ENCODE data around the gene SLC7A14.

Gene SLC7A14

DNA sequence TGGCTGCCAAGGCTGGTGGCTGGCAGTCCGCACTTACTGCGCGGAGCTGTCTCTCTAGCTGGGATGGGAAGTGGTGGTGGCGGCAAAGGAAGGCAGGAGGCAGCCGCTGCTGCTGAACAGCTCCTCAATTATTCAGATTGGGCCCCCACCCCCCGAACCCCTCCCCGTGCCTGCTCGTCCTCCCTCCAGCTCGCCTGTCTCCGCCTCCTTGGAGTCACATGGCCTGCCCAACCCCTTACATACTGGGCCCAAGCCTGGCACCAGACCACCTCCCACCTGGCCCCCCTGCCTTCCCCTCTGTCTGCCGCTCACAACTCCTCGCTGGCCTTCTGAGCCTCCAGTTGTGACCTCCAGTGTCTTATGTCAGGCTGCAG lies at the start of gene SLC7A14:
Gene SLC7A14, minus strand, starts transcription at position 139 of the 374 bp plus-strand sequence. CDS start 59,139 bp downstream, outside the sequence.
- no peak for DNase-seq

- DNase-seq, result no peak
Measured at GRCh38 chr3:170635385-170635735, 49.5 kb upstream of the SLC7A14 start.

GRCh38 chr3:170634663-170635384 lies 48.9 kb upstream of the SLC7A14 start:
- no peak for DNase-seq

DNA sequence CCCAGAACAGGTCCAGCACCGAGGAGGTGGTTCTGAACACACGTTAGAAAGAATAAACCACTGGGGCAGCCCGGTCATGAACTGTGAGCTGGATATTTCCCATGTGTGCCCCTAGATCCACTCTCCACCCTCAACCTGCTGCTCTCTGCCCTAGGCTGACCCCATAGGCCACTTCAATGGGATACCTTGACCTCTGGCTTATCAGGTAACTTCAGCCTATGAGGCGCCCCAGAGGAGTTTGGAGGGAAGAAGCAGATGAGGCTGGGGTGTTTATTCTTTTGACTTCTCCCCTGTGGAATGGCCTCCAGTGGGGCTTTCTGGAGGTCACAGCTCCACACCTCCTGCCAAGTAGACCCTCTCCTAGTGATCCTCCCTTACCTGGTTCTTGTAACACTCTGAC lies 47.7 kb upstream of the SLC7A14 start:
- no peak for DNase-seq

- no peak for DNase-seq
Measured at GRCh38 chr3:170632780-170633179, 46.9 kb upstream of the SLC7A14 start.

- DNase-seq, result no peak
Measured at GRCh38 chr3:170631755-170632488, 46.0 kb upstream of the SLC7A14 start.

- DNase-seq, result no peak
Measured at GRCh38 chr3:170623524-170623923, 37.6 kb upstream of the SLC7A14 start.

DNA sequence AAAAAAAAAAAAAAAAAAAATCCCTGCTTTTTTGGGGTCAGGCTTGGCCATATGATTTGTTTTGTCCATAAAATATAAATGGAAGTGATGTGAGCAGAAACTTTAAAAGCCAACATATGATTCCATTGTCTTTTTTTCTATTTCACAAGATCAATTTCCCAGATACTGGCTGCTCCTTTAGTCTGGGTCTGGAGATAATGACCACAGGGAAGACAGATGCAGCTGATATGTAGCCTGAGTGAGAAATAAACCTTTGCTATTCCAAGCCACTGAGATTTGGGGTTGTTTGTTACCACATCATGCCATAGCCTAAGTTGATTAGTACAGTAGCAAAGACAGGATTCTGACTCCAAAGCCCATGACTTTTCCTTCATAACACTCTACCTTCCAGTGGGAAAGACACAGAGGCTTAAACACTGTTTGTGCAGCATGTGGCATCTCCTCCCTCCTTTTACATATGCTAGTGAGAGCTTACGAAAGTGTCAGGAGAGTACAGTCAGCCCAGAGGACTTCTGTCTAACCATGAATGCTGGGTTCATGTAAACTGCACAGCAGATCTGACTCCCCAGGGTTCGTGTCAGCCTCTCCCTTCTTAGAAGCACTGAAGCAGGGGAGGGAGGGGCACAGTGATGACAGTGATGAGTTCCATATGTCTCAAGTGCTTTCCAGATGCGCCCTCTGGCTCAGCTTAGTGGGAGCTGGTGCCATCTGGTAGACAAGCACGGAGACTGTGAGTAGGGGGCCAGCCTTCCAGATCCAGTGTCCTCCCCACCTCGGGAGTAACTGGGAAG lies 36.7 kb upstream of the SLC7A14 start:
- DNase-seq, result peak; percentile 98

DNA sequence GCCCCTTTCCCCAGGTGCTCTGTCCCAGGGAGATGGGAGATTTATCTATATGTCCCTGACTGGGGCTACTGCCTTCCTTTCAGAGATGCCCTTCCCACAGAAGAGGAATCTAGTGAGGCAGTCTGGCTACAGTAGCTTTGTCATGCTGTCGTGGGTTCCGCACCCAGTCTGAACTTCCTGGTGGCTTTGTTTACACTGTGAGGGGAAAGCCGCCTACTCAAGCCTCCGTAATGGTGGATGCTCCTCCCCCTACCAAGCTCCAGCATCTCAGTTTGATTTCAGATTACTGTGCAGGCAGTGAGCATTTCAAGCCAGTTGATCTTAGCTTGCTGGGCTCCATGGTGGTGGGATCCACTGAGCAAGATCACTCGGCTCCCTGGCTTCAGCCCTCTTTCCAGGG lies 35.4 kb upstream of the SLC7A14 start:
- DNase-seq, result no peak

- peak; percentile 95 for DNase-seq
Measured at GRCh38 chr3:170614214-170614966, 28.5 kb upstream of the SLC7A14 start.

DNA sequence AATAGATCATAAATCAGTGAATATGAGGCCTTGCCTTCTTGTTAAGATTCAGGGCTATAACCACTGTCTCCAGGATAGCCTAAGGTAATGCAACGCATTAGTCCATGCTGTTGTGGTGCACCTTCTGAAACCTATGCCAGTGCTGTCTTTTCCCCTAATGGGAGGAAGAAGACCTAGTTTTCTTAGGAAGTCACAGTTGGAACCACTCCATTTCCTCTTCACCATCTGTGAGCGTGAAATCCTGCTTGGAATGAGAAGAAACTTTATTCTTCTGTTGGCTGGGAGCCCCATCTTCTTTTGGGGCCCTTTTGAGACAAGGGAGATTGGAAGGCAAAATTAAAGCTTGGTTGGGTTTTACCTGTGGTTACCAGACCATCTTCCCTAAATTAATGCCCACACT lies 25.9 kb upstream of the SLC7A14 start:
- DNase-seq, result no peak

DNA sequence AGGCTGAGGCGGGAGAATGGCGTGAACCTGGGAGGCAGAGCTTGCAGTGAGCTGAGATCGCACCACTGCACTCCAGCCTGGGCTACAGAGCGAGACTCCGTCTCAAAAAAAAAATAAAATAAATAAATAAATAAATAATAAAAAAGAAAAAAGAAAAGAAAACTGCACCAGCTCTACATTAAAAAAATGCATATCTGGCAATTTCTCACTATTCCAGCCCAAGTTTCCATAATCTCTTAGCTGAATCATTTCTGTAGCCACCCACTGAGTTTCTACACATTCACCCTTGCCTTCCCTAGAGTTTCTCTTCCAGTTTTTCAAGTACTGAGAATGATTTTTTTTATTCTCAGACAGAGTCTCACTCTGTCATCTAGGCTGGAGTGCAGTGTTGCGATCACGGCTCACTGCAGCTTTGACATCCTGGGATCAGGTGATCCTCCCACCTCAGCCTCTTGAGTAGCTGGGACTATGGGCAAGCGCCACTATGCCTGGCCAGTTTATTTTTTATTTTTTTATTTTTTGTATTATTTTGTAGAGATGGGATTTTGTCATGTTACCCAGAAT lies 24.5 kb upstream of the SLC7A14 start:
- DNase-seq, result no peak

GRCh38 chr3:170608475-170608874 lies 22.6 kb upstream of the SLC7A14 start:
- no peak for DNase-seq

DNA sequence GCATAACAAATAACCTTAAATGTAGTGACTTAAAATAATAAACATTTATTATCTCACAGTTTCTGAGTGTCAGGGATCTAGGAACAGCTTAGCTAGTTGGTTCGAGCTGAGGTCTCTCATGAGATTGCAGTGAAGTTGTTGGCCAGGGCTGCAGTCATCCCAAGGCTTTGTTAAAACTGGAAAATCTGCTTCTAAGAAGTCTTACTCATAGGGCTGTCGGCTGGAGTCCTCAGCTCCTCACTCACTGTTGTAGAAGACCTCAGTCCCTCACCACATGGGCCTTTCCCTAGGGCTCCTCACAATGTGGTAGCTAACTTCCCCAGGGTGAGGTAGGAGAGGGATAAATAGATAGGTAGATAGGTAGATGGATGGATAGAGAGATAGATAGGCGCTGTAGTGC lies 20.8 kb upstream of the SLC7A14 start:
- DNase-seq, result no peak

- no peak for DNase-seq
Measured at GRCh38 chr3:170605490-170605889, 19.6 kb upstream of the SLC7A14 start.

GRCh38 chr3:170603770-170604510 lies 18.1 kb upstream of the SLC7A14 start:
- DNase-seq, result peak; percentile 18

- peak; percentile 54 for DNase-seq
Measured at GRCh38 chr3:170602556-170602955, 16.7 kb upstream of the SLC7A14 start.

DNA sequence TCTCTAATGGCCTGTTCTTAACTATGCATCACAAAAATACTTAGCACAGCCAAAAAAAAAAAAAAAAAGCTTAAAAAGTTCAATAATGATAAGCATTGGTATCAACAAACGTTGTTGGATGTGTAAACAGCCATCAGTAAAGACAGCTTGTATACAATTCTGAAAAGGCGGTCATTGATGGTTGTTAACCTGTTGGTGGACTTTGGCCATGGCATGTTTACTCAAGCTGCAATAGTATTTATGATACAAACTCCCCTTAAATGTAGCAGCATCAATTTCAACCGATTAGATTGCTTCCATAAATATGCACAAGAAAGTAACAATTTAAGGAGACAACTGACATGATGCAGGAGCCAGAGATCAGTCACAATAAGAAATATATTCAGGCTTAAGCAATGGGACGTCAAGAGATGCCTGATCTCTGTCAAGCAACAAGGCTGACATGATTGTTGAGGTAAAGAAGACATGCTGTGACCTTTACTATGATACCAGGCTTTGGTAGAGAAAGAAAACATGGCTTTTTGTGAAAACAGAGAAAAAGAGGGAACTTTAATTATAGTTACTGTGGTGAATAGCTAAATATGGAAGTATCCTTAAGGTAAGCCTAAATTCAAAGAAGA lies 14.2 kb upstream of the SLC7A14 start:
- DNase-seq, result no peak

DNA sequence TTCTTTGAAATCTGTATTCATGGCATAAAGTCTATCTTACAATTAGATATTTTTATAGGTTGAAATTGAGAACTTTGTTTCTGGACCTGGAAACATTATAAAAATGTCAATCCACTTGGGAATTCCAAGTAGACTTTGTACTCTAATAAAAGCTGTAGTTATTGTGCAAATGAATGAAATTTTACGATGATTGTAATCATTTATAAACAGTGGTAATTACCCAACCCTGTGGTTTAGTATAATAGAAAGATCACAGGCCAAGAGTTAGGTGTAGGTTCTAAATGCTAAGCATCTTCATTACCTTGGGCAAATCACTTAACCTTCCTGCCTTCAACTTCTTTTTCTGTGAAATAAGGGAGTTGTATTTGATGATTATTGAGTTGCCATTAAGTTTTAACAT lies 13.2 kb upstream of the SLC7A14 start:
- no peak for DNase-seq

DNA sequence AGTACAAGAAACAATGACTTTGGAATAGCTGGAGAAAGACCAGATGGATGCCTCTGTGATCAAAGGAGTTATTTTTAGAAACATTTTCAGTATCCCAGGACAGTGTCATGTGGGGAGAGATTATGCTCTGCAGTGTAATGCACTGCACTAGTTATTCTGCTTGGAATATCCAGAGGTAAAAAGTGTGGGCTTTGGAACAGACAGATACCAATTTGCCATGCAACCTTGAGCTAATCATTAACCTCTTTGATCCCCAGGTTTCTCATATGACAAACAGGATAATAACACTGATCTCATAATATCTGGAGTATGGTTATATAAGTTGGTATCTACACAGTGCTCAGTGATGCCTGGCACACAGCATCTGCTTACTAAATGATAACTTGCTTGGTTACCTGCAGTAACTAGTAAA lies 12.2 kb upstream of the SLC7A14 start:
- no peak for DNase-seq

GRCh38 chr3:170594528-170594927 lies 8.7 kb upstream of the SLC7A14 start:
- DNase-seq, result no peak
